RWPE1 (cell line): Measurements from ENCODE around the gene CEP350.

ENCODE experiments used
- CTCF ChIA-PET: fragments of 350-600 bp; sonication (Branson Sonifier 250); formaldehyde crosslinking; extraction: SDS; loops from one replicate; lab custom pipeline; 2021; lab: Yijun Ruan, JAX
- POLR2A ChIA-PET: fragments of 400-600 bp; formaldehyde crosslinking; extraction: SDS; loops from one replicate; lab custom pipeline; 2020; ENCODE audit warnings: antibody characterized with exemption; ENCODE audit not compliant: low non-redundant PET; lab: Yijun Ruan, JAX
- DNase-seq: peaks from one replicate; pipeline ENCODE4 v3.0.0; 2012; ENCODE audit warnings: low spot score
- H3K27ac ChIP-seq: fragments of 450-650 bp; 2 replicates; pipeline ENCODE4 v1.5.1; 2017
- TF ChIP-seq, protein P1 (sequence below): fragments of 450-650 bp; conservative IDR thresholded peaks from 2 replicates; pipeline ENCODE4 v1.5.1; 2017; ENCODE audit warnings: low read depth, mild to moderate bottlenecking

Gene CEP350

DNA sequence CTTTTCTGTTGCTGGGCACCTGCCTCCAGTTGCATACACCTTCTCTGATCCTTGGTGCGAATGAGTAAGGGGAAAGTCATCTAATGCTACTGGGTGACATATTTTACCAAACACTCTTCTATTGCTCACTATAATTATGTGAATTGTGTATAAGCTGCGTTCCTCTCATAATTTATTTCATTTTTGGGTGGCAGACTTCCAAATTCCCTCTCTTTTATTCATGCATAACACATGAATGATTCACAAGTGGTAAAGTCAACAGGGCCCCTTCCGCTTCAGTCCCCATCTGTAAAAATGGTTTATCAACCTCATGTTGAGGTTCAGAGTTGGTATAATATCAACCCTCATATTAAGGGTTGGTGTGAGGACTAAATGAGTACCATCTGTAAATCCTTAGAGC lies 196.9 kb downstream of the CEP350 start:
- DNase-seq = peak; percentile 88
- ChIA-PET POLR2A (no interaction called here), CTCF (interaction anchor here (0.7 to 1.2 kb wide), 2 partner anchors 17 to 33 kb away, joined by 3 to 5 read pairs; no protein-coding TSS in a partner anchor)
- TF ChIP-seq, protein P1, sequence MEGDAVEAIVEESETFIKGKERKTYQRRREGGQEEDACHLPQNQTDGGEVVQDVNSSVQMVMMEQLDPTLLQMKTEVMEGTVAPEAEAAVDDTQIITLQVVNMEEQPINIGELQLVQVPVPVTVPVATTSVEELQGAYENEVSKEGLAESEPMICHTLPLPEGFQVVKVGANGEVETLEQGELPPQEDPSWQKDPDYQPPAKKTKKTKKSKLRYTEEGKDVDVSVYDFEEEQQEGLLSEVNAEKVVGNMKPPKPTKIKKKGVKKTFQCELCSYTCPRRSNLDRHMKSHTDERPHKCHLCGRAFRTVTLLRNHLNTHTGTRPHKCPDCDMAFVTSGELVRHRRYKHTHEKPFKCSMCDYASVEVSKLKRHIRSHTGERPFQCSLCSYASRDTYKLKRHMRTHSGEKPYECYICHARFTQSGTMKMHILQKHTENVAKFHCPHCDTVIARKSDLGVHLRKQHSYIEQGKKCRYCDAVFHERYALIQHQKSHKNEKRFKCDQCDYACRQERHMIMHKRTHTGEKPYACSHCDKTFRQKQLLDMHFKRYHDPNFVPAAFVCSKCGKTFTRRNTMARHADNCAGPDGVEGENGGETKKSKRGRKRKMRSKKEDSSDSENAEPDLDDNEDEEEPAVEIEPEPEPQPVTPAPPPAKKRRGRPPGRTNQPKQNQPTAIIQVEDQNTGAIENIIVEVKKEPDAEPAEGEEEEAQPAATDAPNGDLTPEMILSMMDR = no peak
- H3K27ac ChIP-seq = no peak overlapping the region; the same call in 1 of the 2 replicates

DNA sequence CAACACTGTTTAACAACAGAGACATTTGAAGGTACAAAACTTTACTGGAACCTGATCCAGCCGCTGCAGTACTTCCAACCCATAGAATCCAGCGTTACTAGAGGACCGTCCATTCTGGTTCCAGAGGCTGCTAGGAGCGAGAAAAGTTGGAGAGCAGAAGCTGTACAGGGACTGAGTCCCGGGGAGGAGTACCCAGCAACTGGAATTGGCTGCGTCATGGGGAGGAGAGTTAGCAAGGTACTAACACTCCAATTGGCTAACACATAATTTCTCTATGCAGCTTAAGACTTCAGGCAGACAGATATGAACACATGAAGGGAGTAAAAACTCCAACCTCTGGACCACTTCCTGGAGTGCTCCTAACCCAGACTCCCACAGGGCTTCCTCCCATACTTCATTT lies 198.0 kb downstream of the CEP350 start:
- TF ChIP-seq, protein P1 = no peak
- no peak overlapping the region for H3K27ac ChIP-seq
- ChIA-PET POLR2A (no interaction called here), CTCF (interaction anchor here (1.2 kb wide), 1 partner anchor 16 kb away, joined by 5 read pairs; no protein-coding TSS in a partner anchor)
- no peak for DNase-seq

DNA sequence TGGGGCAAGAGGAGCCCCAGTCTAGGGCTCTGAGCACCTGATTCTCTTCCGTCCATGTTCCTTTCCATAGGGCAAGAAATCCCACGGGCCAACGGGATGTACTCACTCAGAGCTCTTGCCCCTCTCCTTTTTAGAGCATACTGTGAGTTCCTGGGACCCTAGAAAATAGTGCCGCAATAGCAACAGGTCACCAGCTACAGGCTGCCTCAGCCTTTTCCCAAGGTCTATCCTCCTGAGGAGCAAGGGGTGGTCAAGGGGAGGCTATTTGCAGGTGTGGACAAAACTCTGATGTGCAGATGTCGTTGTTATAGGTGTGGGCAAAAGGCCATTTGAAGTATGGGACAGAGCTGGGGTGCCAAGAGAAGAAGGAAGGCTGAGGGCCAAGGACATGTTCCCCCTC lies 198.4 kb downstream of the CEP350 start:
- DNase-seq = no peak
- H3K27ac ChIP-seq = no peak overlapping the region
- POLR2A ChIA-PET = no interaction called here
- CTCF ChIA-PET = no interaction called here
- TF ChIP-seq, protein P1 = no peak

DNA sequence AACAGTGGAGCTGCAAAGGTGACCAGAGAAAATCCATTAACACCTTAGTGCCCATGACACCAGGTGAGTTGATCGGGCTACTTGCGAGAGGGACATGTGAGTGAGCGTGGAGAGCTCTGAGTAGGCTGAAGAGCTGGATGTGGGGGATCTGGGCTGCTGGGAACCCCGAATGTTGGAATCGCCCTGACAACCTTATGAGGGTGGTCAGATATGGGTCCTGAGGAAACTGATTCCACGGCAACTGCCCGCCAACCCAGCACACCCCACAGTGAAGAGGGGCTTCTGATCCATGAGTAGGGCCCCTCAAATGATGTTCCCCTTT lies 199.4 kb downstream of the CEP350 start:
- DNase-seq = no peak
- TF ChIP-seq, protein P1 = no peak
- CTCF ChIA-PET = no interaction called here
- peak overlapping the region; percentile 84 for H3K27ac ChIP-seq
- POLR2A ChIA-PET = interaction anchor here (0.5 kb wide), 1 partner anchor 17 kb away, joined by 3 read pairs; no protein-coding TSS in a partner anchor

DNA sequence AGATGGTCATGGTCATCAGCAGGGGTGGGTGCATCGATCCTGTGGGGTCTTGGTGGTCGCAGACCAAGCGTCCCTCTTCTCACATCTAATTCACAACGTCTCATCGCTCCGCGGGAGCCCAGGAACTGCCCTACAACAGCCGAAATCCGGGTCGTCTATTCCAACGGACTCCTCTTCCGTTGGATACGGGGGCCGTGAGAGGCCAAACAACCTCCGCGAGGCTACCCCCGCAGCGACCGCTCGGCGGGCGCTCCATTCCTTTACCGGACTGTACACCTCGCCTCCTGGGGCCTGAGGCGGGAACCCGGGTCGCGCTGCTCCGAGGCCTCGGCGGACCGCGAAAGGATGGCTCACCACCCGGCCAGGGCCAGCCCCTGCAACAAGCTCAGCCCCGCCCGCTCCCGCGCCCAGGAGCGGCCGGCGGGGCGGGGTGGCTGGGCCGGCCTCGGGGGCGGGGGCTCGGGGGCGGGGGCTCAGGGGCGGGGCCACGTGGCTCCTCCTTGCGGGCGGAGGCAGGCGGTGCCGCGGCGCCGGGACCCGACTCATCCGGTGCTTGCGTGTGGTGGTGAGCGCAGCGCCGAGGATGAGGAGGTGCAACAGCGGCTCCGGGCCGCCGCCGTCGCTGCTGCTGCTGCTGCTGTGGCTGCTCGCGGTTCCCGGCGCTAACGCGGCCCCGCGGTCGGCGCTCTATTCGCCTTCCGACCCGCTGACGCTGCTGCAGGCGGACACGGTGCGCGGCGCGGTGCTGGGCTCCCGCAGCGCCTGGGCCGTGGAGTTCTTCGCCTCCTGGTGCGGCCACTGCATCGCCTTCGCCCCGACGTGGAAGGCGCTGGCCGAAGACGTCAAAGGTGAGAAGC lies 199.9 kb downstream of the CEP350 start, which contains the start of gene QSOX1:
Gene QSOX1 (plus strand): TSS at position 545 of the 857 bp plus-strand sequence. CDS start 39 bp downstream, at position 584.
- TF ChIP-seq, protein P1 = no peak
- ChIA-PET CTCF (no interaction called here), POLR2A (interaction anchor here (0.5 to 0.6 kb wide), 4 partner anchors 13 to 64 kb away, joined by 3 to 8 read pairs (median 3); no protein-coding TSS in a partner anchor)
- H3K27ac ChIP-seq = peak within 1 kb of the TSS; percentile 84
- peak; percentile 97 for DNase-seq

DNA sequence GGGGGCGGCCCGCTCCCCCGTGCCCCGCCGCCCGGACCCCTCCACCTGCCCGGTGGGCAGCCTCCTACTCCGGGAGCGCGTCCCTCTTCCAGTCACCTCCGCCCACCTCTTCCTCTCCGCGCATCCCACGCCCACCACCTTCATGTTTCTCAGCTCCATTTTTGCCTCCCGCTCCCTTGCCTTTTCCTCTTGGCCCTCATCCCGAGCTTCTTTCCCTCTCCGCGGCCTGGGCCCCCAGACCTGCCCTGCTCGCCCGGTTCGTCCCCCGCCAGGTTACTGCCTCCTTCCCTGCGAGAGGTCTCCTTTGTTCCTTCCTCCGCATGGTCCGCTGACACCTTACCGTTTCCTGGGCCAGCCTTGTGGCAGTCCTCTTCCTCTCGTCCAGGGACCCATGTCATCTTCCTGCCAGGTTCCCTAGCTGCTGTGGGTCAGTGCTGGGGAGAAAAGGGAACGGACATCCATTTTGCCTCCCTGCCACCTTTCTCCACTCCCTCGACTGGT lies 200.6 kb downstream of the CEP350 start:
- no peak for DNase-seq
- ChIA-PET CTCF (no interaction called here), POLR2A (interaction anchor here (0.6 kb wide), 3 partner anchors 13 to 64 kb away, joined by 3 to 8 read pairs (median 3); no protein-coding TSS in a partner anchor)
- H3K27ac ChIP-seq = peak overlapping the region; percentile 84
- TF ChIP-seq, protein P1 = no peak
